ENCODE data around the gene F7. TPM values are rescaled to one million over a fixed set of nuclear protein-coding genes. Genes with fewer than 3 reads are reported as not detected.
A peak's percentile ranks its signal among the peaks of the same experiment; 100 is the strongest.
"Not testable (repeated sequence)": the region's sequence is repeated elsewhere in the genome, so short reads cannot be mapped to it uniquely, and the experiment has no call there.

Gene F7
- total and polyA plus RNA-seq, 4 donors = 0.04 to 0.26 (median 0.14) TPM

- no peak for TF ChIP-seq CTCF (IDR thresholded peaks at IDR 0.05; ENCODE audit: control extremely low read depth, extremely low read depth)
- no peak overlapping the region for H3K27ac ChIP-seq (ENCODE audit: low read depth in 1 of 2, low read length in 1 of 2)
Observed at GRCh38 chr13:113160983-113161382, 55.4 kb downstream of the F7 start.

GRCh38 chr13:113161433-113161832, 55.8 kb downstream of the F7 start:
- no peak for TF ChIP-seq CTCF (IDR thresholded peaks at IDR 0.05; ENCODE audit: control extremely low read depth, extremely low read depth)
- no peak for DNase-seq
- peaks cover 0 to 18% (median 0%) of the 10 kb centered on the region in 3 donors for H3K27me3 ChIP-seq (ENCODE audit: control insufficient read depth in 3 of 3, insufficient read depth in 3 of 3, low read length in 2 of 3)
- no peak overlapping the region for H3K4me3 ChIP-seq
- H3K9me3 ChIP-seq (ENCODE audit: control insufficient read depth in 4 of 4, insufficient read depth in 3 of 4, low read length in 3 of 4) = no peaks in the 10 kb centered on the region
- H3K4me1 ChIP-seq (ENCODE audit: control insufficient read depth in 5 of 5, insufficient read depth in 5 of 5, low read length in 5 of 5) = peaks cover 0 to 7% (median 0%) of the 10 kb centered on the region in 5 donors
- H3K9ac ChIP-seq (ENCODE audit: insufficient read depth in 1 of 2, low read length in 2 of 2) = no peak overlapping the region
- H3K27ac ChIP-seq (ENCODE audit: low read depth in 1 of 2, low read length in 1 of 2) = no peak overlapping the region
- ATAC-seq (ENCODE audit: insufficient read depth, low FRiP score) = no peak
- WGBS, 2 donors = 51 to 58% methylated on average over 13 to 16 of the region's 16 CpGs
- H3K36me3 ChIP-seq (ENCODE audit: control insufficient read depth in 4 of 4, insufficient read depth in 4 of 4, low read length in 4 of 4) = no peaks in the 10 kb centered on the region

More at GRCh38 chr13:113160983-113161382, 55.4 kb downstream of the F7 start:
- Histone ChIP-seq H3K9me3 (ENCODE audit: control insufficient read depth in 4 of 4, insufficient read depth in 3 of 4, low read length in 3 of 4) (no peaks in the 10 kb centered on the region), H3K4me1 (ENCODE audit: control insufficient read depth in 5 of 5, insufficient read depth in 5 of 5, low read length in 5 of 5) (peaks cover 0 to 7% (median 0%) of the 10 kb centered on the region in 5 donors), H3K36me3 (ENCODE audit: control insufficient read depth in 4 of 4, insufficient read depth in 4 of 4, low read length in 4 of 4) (no peaks in the 10 kb centered on the region), H3K27me3 (ENCODE audit: control insufficient read depth in 3 of 3, insufficient read depth in 3 of 3, low read length in 2 of 3) (peaks cover 0 to 18% (median 0%) of the 10 kb centered on the region in 3 donors), H3K9ac (ENCODE audit: insufficient read depth in 1 of 2, low read length in 2 of 2) (no peak overlapping the region), H3K4me3 (no peak overlapping the region)
- DNase-seq (no peak), ATAC-seq (ENCODE audit: insufficient read depth, low FRiP score) (no peak)
- 78 to 80% methylated on average over 12 of the region's 12 CpGs for WGBS, 2 donors

GRCh38 chr13:113161975-113162374, 56.4 kb downstream of the F7 start:
- peaks cover 0 to 18% (median 0%) of the 10 kb centered on the region in 3 donors for H3K27me3 ChIP-seq (ENCODE audit: control insufficient read depth in 3 of 3, insufficient read depth in 3 of 3, low read length in 2 of 3)
- H3K4me3 ChIP-seq; H3K9ac ChIP-seq (ENCODE audit: insufficient read depth in 1 of 2, low read length in 2 of 2); H3K36me3 ChIP-seq (ENCODE audit: control insufficient read depth in 4 of 4, insufficient read depth in 4 of 4, low read length in 4 of 4); H3K9me3 ChIP-seq (ENCODE audit: control insufficient read depth in 4 of 4, insufficient read depth in 3 of 4, low read length in 3 of 4); DNase-seq; H3K4me1 ChIP-seq (ENCODE audit: control insufficient read depth in 5 of 5, insufficient read depth in 5 of 5, low read length in 5 of 5); H3K27ac ChIP-seq (ENCODE audit: low read depth in 1 of 2, low read length in 1 of 2); ATAC-seq (ENCODE audit: insufficient read depth, low FRiP score): not testable (repeated sequence)
- WGBS, 2 donors = 11 to 19% methylated on average over 10 to 11 of the region's 13 CpGs

GRCh38 chr13:113162783-113163685, 57.4 kb downstream of the F7 start:
- ATAC-seq (ENCODE audit: insufficient read depth, low FRiP score) (no peak), DNase-seq (peak in 1 of 3 donors; percentile 25)

More at GRCh38 chr13:113162783-113163685, 57.4 kb downstream of the F7 start:
- H3K9me3 ChIP-seq (ENCODE audit: control insufficient read depth in 4 of 4, insufficient read depth in 3 of 4, low read length in 3 of 4) = peaks cover 0 to 4% (median 0%) of the 10 kb centered on the region in 4 donors
- no peak overlapping the region for H3K27ac ChIP-seq (ENCODE audit: low read depth in 1 of 2, low read length in 1 of 2)
- H3K36me3 ChIP-seq (ENCODE audit: control insufficient read depth in 4 of 4, insufficient read depth in 4 of 4, low read length in 4 of 4) = peaks cover 0 to 3% (median 1%) of the 10 kb centered on the region in 4 donors
- H3K4me3 ChIP-seq = no peak overlapping the region
- H3K27me3 ChIP-seq (ENCODE audit: control insufficient read depth in 3 of 3, insufficient read depth in 3 of 3, low read length in 2 of 3) = peaks cover 0 to 18% (median 0%) of the 10 kb centered on the region in 3 donors
- peaks cover 0 to 7% (median 0%) of the 10 kb centered on the region in 5 donors for H3K4me1 ChIP-seq (ENCODE audit: control insufficient read depth in 5 of 5, insufficient read depth in 5 of 5, low read length in 5 of 5)
- no peak for TF ChIP-seq CTCF (IDR thresholded peaks at IDR 0.05; ENCODE audit: control extremely low read depth, extremely low read depth)
- no peak overlapping the region for H3K9ac ChIP-seq (ENCODE audit: insufficient read depth in 1 of 2, low read length in 2 of 2)
- WGBS, 2 donors = 28 to 50% methylated on average over 25 of the region's 25 CpGs
